H1 (cell line): ENCODE data around the gene KCNJ10. TPM values are rescaled to one million over a fixed set of nuclear protein-coding genes. Genes with fewer than 3 reads are reported as not detected.

Experiments used
- BRCA1 ChIP-seq: IDR thresholded peaks from 2 replicates; pipeline ENCODE4 v1.6.1; 2012; ENCODE audit warnings: low read depth, low read length, improper control_type of control experiment
- CBX5 ChIP-seq: fragments of 300-800, 300-1000 bp; sonication (generic); IDR thresholded peaks from 2 replicates; pipeline ENCODE4 v1.7.1; 2016; ENCODE audit warnings: antibody characterized with exemption, low read length, low read depth
- CBX8 ChIP-seq: fragments of 300-800, 300-1000 bp; sonication (generic); IDR thresholded peaks from 2 replicates; pipeline ENCODE4 v1.7.1; 2016; ENCODE audit warnings: low read depth, low read length, borderline replicate concordance
- CHD2 ChIP-seq: IDR thresholded peaks from 2 replicates; pipeline ENCODE4 v1.6.1; 2012; ENCODE audit warnings: low read length, improper control_type of control experiment
- EP300 ChIP-seq, 2 experiments: IDR thresholded peaks; 1 replicate in 1 of 2; 2 replicates in 1 of 2; pipeline ENCODE4 v1.6.1; 2011 to 2012; ENCODE audit warnings: low read depth in 2 of 2, low read length in 2 of 2, mild to moderate bottlenecking in 2 of 2, borderline replicate concordance in 1 of 2, inconsistent platforms in 1 of 2, moderate library complexity in 1 of 2
- FOSL1 ChIP-seq: IDR thresholded peaks from 2 replicates; pipeline ENCODE4 v1.6.1; 2011; ENCODE audit warnings: mild to moderate bottlenecking, low read depth, low read length, moderate library complexity; ENCODE audit not compliant: insufficient read depth
- HDAC2 ChIP-seq, 2 experiments: fragments of 300-600 bp in 1 of 2; sonication (generic) in 1 of 2; IDR thresholded peaks; 2 replicates each; pipeline ENCODE4 v1.6.1; 2011 to 2012; ENCODE audit warnings: low read depth in 2 of 2, low read length in 2 of 2, mild to moderate bottlenecking in 2 of 2, moderate library complexity in 2 of 2, borderline replicate concordance in 1 of 2, inconsistent platforms in 1 of 2
- HDAC6 ChIP-seq: IDR thresholded peaks from one replicate; pipeline ENCODE4 v1.7.1; 2012; ENCODE audit warnings: low read depth, mild to moderate bottlenecking, inconsistent platforms, low read length, moderate library complexity
- JUND ChIP-seq: IDR thresholded peaks from 2 replicates; pipeline ENCODE4 v1.6.1; 2011; ENCODE audit warnings: mild to moderate bottlenecking, improper control_type of control experiment, low read length
- NANOG ChIP-seq: IDR thresholded peaks from 2 replicates; pipeline ENCODE4 v1.6.1; 2011; ENCODE audit warnings: low read length, low read depth, mild to moderate bottlenecking, inconsistent platforms; ENCODE audit not compliant: insufficient read depth, poor library complexity, severe bottlenecking
- NRF1 ChIP-seq: IDR thresholded peaks from 2 replicates; pipeline ENCODE4 v1.6.1; 2011; ENCODE audit warnings: mild to moderate bottlenecking, low read depth, low read length, improper control_type of control experiment
- POLR2AphosphoS5 ChIP-seq: IDR thresholded peaks from 2 replicates; pipeline ENCODE4 v1.6.1; 2011; ENCODE audit warnings: low read depth, low read length
- POU5F1 ChIP-seq: IDR thresholded peaks from 2 replicates; pipeline ENCODE4 v1.6.1; 2011; ENCODE audit warnings: low read depth, mild to moderate bottlenecking, low read length, moderate library complexity
- RXRA ChIP-seq: IDR thresholded peaks from 2 replicates; pipeline ENCODE4 v1.6.1; 2011; ENCODE audit warnings: low read depth, mild to moderate bottlenecking, low read length, moderate library complexity; ENCODE audit not compliant: insufficient read depth
- SIRT6 ChIP-seq: IDR thresholded peaks from one replicate; pipeline ENCODE4 v1.7.1; 2012; ENCODE audit warnings: low read length, inconsistent platforms
- SP2 ChIP-seq: IDR thresholded peaks from 2 replicates; pipeline ENCODE4 v1.6.1; 2012; ENCODE audit warnings: mild to moderate bottlenecking, low read length, inconsistent platforms
- SP4 ChIP-seq: IDR thresholded peaks from 2 replicates; pipeline ENCODE4 v1.6.1; 2012; ENCODE audit warnings: low read length, inconsistent platforms
- SRF ChIP-seq: IDR thresholded peaks from 2 replicates; pipeline ENCODE4 v1.6.1; 2011; ENCODE audit warnings: mild to moderate bottlenecking, low read depth, low read length, moderate library complexity
- TBP ChIP-seq: IDR thresholded peaks from 2 replicates; pipeline ENCODE4 v1.6.1; 2011; ENCODE audit warnings: low read depth, low read length, improper control_type of control experiment
- polyA plus RNA-seq, 7 experiments: library from polyadenylated mRNA; depleted of rRNA in 3 of 7; stranded (reverse) in 5 of 7; unstranded in 2 of 7; fragments of >200 nt in 5 of 7; fragments of 200-250 nt in 2 of 7; gene quantifications; 1 replicate in 5 of 7; 2 replicates in 1 of 7; 4 replicates in 1 of 7; pipeline versions ENCODE4 v1.2.1 to v1.2.3, GENCODE V29; 2011 to 2013; ENCODE audit warnings: missing spikeins in 2 of 7, mixed read lengths in 2 of 7
- total RNA-seq: library from RNA; stranded (reverse); fragmentation: NEBNext Ultra II Directional; extraction: Animal tissue kit (Norgen Biotek cat#: 25700); gene quantifications from 2 replicates; pipeline ENCODE4 v1.2.1, GENCODE V29; 2021
- TF ChIP-seq, protein P1 (sequence below): IDR thresholded peaks from 2 replicates; pipeline ENCODE4 v1.6.1; 2012; ENCODE audit warnings: inconsistent platforms
- TF ChIP-seq, protein P2 (sequence below): IDR thresholded peaks from 2 replicates; pipeline ENCODE4 v1.6.1; 2011; ENCODE audit warnings: low read length, improper control_type of control experiment

Gene KCNJ10
- total and polyA plus RNA-seq, 2 of the 8 experiments (the other 6 are each of a cell fraction or from before 2014, with no cell fraction given): 1.7 to 2.4 TPM

GRCh38 chr1:160095382-160096105 is 25.6 kb upstream of the KCNJ10 start (continued):
- TF ChIP-seq HDAC6 (no peak), CHD2 (no peak), SP2 (no peak), POU5F1 (no peak), NANOG (peak; percentile 18), SRF (no peak), SIRT6 (no peak), NRF1 (no peak), EP300 (IDR thresholded peaks at IDR 0.05; ENCODE audit: borderline replicate concordance in 1 of 2, low read depth in 2 of 2, low read length in 2 of 2) (peak in 1 of 2 experiments; percentile 54; a peak in 1 of 3 replicates), JUND (no peak), TBP (peak; percentile 24; the same call in 1 of the 2 replicates), BRCA1 (no peak), HDAC2 (IDR thresholded peaks at IDR 0.05; ENCODE audit: borderline replicate concordance in 1 of 2, low read depth in 2 of 2, low read length in 2 of 2) (0 out of 4 replicates have a peak, but pooled peaks of 1 of the 2 experiments have one; percentile 66), CBX8 (no peak), RXRA (no peak), FOSL1 (no peak), POLR2AphosphoS5 (no peak), SP4 (no peak), CBX5 (no peak)
- TF ChIP-seq, protein P1, sequence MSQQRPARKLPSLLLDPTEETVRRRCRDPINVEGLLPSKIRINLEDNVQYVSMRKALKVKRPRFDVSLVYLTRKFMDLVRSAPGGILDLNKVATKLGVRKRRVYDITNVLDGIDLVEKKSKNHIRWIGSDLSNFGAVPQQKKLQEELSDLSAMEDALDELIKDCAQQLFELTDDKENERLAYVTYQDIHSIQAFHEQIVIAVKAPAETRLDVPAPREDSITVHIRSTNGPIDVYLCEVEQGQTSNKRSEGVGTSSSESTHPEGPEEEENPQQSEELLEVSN: 0 out of 2 replicates have a peak, but pooled peaks have one; percentile 14
- TF ChIP-seq, protein P2, sequence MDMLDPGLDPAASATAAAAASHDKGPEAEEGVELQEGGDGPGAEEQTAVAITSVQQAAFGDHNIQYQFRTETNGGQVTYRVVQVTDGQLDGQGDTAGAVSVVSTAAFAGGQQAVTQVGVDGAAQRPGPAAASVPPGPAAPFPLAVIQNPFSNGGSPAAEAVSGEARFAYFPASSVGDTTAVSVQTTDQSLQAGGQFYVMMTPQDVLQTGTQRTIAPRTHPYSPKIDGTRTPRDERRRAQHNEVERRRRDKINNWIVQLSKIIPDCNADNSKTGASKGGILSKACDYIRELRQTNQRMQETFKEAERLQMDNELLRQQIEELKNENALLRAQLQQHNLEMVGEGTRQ: no peak
